Testis (tissue), 2 donors: ENCODE data around the gene SEC62.

ENCODE experiments used
- POLR2A ChIP-seq: fragments of 450-650 bp; IDR thresholded peaks from one replicate; pipeline ENCODE4 v1.6.1; 2017; ENCODE audit warnings: antibody characterized with exemption, mild to moderate bottlenecking, moderate library complexity
- TF ChIP-seq, protein P1 (sequence below), 3 experiments: fragments of 450-650 bp in 2 of 3; fragments of 200-600 bp in 1 of 3; sonication (generic) in 1 of 3; IDR thresholded peaks; one replicate each; pipeline ENCODE4 v1.5.1; 2016 to 2019; ENCODE audit warnings: antibody characterized with exemption in 3 of 3, mild to moderate bottlenecking in 2 of 3, moderate library complexity in 1 of 3

DNA sequence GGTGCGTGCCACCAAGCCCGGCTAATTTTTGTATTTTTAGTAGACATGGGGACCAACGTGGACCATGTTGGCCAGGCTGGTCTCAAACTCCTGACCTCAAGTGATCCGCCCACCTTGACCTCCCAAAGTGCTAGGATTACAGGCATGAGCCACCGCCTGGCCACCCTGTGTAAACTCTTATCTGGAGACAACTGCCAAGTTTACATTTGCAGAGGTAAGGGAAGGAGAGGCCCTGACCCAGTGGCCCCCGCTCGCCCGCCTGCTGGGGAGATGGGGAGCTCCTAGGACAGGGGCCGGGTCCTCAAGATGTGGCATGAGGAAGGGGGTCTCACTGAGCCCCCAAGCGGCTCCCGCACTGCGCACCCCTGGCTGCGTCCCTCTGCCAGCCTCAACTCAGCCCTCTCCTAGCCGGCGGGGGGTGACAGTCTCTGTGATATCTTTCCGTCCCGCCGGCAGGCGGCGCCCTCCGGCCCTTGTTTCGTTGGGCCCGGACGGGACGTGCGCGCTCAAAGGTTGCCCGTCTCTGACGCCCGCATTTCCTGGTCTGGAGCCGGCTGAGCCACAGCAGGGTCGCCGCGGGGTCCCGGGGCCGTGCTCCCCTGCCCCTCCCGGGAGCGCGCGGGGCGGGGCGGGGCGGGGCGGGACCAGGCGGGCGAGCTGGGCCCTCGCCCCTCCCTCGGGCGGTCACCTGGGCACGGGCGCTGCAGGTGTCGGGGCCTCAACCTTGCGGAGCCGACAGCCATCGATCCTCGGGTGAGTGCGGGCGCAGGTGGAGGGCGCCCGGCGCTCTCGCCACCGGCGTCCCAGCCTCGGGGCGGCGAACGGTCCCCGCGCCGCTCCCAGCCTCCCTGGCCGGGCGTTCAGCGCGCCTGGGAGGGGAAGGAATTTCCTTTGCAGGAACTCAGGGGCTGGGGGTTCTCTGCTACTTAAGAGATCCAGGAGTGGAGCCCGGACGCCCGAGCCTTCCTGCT is 71.1 kb downstream of the SEC62 start, which contains the start of gene GPR160:
- TF ChIP-seq, protein P1, sequence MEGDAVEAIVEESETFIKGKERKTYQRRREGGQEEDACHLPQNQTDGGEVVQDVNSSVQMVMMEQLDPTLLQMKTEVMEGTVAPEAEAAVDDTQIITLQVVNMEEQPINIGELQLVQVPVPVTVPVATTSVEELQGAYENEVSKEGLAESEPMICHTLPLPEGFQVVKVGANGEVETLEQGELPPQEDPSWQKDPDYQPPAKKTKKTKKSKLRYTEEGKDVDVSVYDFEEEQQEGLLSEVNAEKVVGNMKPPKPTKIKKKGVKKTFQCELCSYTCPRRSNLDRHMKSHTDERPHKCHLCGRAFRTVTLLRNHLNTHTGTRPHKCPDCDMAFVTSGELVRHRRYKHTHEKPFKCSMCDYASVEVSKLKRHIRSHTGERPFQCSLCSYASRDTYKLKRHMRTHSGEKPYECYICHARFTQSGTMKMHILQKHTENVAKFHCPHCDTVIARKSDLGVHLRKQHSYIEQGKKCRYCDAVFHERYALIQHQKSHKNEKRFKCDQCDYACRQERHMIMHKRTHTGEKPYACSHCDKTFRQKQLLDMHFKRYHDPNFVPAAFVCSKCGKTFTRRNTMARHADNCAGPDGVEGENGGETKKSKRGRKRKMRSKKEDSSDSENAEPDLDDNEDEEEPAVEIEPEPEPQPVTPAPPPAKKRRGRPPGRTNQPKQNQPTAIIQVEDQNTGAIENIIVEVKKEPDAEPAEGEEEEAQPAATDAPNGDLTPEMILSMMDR (IDR thresholded peaks at IDR 0.05) = peak; percentile 51 to 73 (median 59)
- TF ChIP-seq POLR2A = no peak
